HCT116 (cell line): Measurements from ENCODE around the gene RBBP6. TPM values are rescaled to one million over a fixed set of nuclear protein-coding genes. Genes with fewer than 3 reads are reported as not detected.
"Not testable (repeated sequence)": the region's sequence is repeated elsewhere in the genome, so short reads cannot be mapped to it uniquely, and the experiment has no call there.

Source experiments
- ATAC-seq: fragments of 200-7000 bp; cut with Tn5 transposase; 2 replicates; pipeline ENCODE4 v1.9.1; 2020; ENCODE audit warnings: mild to moderate bottlenecking, moderate library complexity
- BruUV-seq: library from RNA; stranded (reverse); fragments of 400-500 nt; replicated peaks from 2 replicates; lab custom pipeline; 2021; lab: Mats Ljungman, UMichigan
- CTCF ChIA-PET: fragments of 300-600 bp; sonication (Branson Sonifier 250); formaldehyde crosslinking; loops from one replicate; lab custom pipeline; 2021; ENCODE audit warnings: antibody characterized with exemption; lab: Charles Lee
- POLR2A ChIA-PET: fragments of 300-600, 350-600 bp; sonication (Branson Sonifier 250); formaldehyde crosslinking; loops from one replicate; lab custom pipeline; 2021; ENCODE audit warnings: antibody characterized with exemption; lab: Charles Lee
- RAD21 ChIA-PET, 2 experiments: fragments of 300-600 bp; sonication (Branson Sonifier 250); formaldehyde crosslinking; loops; one replicate each; lab custom pipeline; 2023; ENCODE audit warnings: low total read pairs in 2 of 2; ENCODE audit not compliant: uncharacterized antibody in 2 of 2, unreplicated experiment in 2 of 2, low non-redundant PET in 1 of 2; lab: Charles Lee
- DNase-seq: peaks from one replicate; pipeline ENCODE4 v3.0.0-alpha.2; 2010; ENCODE audit warnings: low read depth, low spot score
- H2AFZ ChIP-seq: fragments of 200-600 bp; shearing (Covaris generic), sonication (generic); 2 replicates; pipeline ENCODE4 v1.6.1; 2017; ENCODE audit warnings: low read depth, mixed run types, mixed read lengths, antibody characterized with exemption, low read length; ENCODE audit not compliant: poor library complexity, severe bottlenecking
- H3K27ac ChIP-seq: 2 replicates; pipeline ENCODE4 v1.5.1; 2012; ENCODE audit warnings: low read depth, low read length
- H3K27me3 ChIP-seq: fragments of 200-600 bp; sonication (generic); 2 replicates; pipeline ENCODE4 v1.6.1; 2016; ENCODE audit warnings: mixed run types, low read length, mixed read lengths; ENCODE audit not compliant: insufficient read depth
- H3K36me3 ChIP-seq, 2 experiments: fragments of 200-500 bp in 1 of 2; fragments of 200-600 bp in 1 of 2; sonication (Bioruptor generic) in 1 of 2; sonication (generic) in 1 of 2; 2 replicates each; pipeline versions ENCODE4 v1.5.1 to v1.6.1; 2014 to 2016; ENCODE audit warnings: low read length in 2 of 2, inconsistent platforms in 1 of 2, mixed read lengths in 1 of 2, mixed run types in 1 of 2; ENCODE audit not compliant: insufficient read depth in 2 of 2, control insufficient read depth in 1 of 2
- H3K4me1 ChIP-seq, 2 experiments: fragments of 200-600 bp in 1 of 2; sonication (generic) in 1 of 2; 2 replicates each; pipeline versions ENCODE4 v1.5.1 to v1.6.1; 2012 to 2017; ENCODE audit warnings: low read length in 2 of 2, inconsistent platforms in 1 of 2, mild to moderate bottlenecking in 1 of 2, mixed read lengths in 1 of 2, mixed run types in 1 of 2, moderate library complexity in 1 of 2; ENCODE audit not compliant: insufficient read depth in 2 of 2, control insufficient read depth in 1 of 2
- H3K4me2 ChIP-seq: fragments of 200-600 bp; sonication (generic); 2 replicates; pipeline ENCODE4 v1.6.1; 2017; ENCODE audit warnings: mixed run types, low read length, mixed read lengths
- H3K4me3 ChIP-seq, 2 experiments: fragments of 200-600 bp in 1 of 2; sonication (generic) in 1 of 2; replicated peaks in 1 of 2; 2 replicates each; pipeline ENCODE4 v1.5.1; 2011 to 2016; ENCODE audit warnings: low read length in 2 of 2, control low read depth in 1 of 2, low read depth in 1 of 2, mild to moderate bottlenecking in 1 of 2, mixed read lengths in 1 of 2, mixed run types in 1 of 2
- H3K79me2 ChIP-seq: fragments of 200-600 bp; sonication (generic); 2 replicates; pipeline ENCODE4 v1.6.1; 2017; ENCODE audit warnings: mild to moderate bottlenecking, mixed run types, low read length, moderate library complexity, mixed read lengths; ENCODE audit not compliant: insufficient read depth
- H3K9ac ChIP-seq: fragments of 200-600 bp; sonication (generic); 2 replicates; pipeline ENCODE4 v1.6.1; 2016; ENCODE audit warnings: low read length, mixed read lengths
- H3K9me2 ChIP-seq: fragments of 200-600 bp; sonication (generic), shearing (Covaris generic); 2 replicates; pipeline ENCODE4 v1.6.1; 2017; ENCODE audit warnings: mixed run types, mild to moderate bottlenecking, moderate library complexity; ENCODE audit not compliant: insufficient read depth
- H3K9me3 ChIP-seq, 2 experiments: fragments of 200-500 bp in 1 of 2; fragments of 200-600 bp in 1 of 2; sonication (Bioruptor generic) in 1 of 2; sonication (generic) in 1 of 2; 2 replicates each; pipeline ENCODE4 v1.6.1; 2014 to 2017; ENCODE audit warnings: low read length in 2 of 2, mixed read lengths in 2 of 2, inconsistent platforms in 1 of 2, low read depth in 1 of 2, mild to moderate bottlenecking in 1 of 2, mixed run types in 1 of 2, moderate library complexity in 1 of 2; ENCODE audit not compliant: control insufficient read depth in 1 of 2, insufficient read depth in 1 of 2
- H4K20me1 ChIP-seq: fragments of 200-600 bp; sonication (generic), shearing (Covaris generic); 2 replicates; pipeline ENCODE4 v1.6.1; 2017; ENCODE audit warnings: mixed run types, mild to moderate bottlenecking, moderate library complexity; ENCODE audit not compliant: insufficient read depth
- ATF3 ChIP-seq: IDR thresholded peaks from 2 replicates; pipeline ENCODE4 v1.6.1; 2012
- CBX3 ChIP-seq: IDR thresholded peaks from 2 replicates; pipeline ENCODE4 v1.6.1; 2012; ENCODE audit warnings: low read depth
- CTCF ChIP-seq, 3 experiments: fragments of 200-600 bp in 1 of 3; sonication (generic) in 1 of 3; IDR thresholded peaks in 2 of 3; conservative IDR thresholded peaks in 1 of 3; 2 replicates each; pipeline ENCODE4 v1.5.1; 2012 to 2017; ENCODE audit warnings: low read depth in 2 of 3, low read length in 2 of 3, antibody characterized with exemption in 1 of 3, borderline replicate concordance in 1 of 3, control low read depth in 1 of 3, mild to moderate bottlenecking in 1 of 3, mixed read lengths in 1 of 3, mixed run types in 1 of 3, moderate library complexity in 1 of 3; ENCODE audit not compliant: insufficient read depth in 1 of 3
- JUND ChIP-seq: IDR thresholded peaks from 2 replicates; pipeline ENCODE4 v1.6.1; 2012
- MAX ChIP-seq: IDR thresholded peaks from 2 replicates; pipeline ENCODE4 v1.6.1; 2012
- RAD21 ChIP-seq: IDR thresholded peaks from 2 replicates; pipeline ENCODE4 v1.6.1; 2012; ENCODE audit warnings: low read depth, mild to moderate bottlenecking
- SP1 ChIP-seq: IDR thresholded peaks from 2 replicates; pipeline ENCODE4 v1.6.1; 2012; ENCODE audit warnings: low read depth
- YY1 ChIP-seq: IDR thresholded peaks from 2 replicates; pipeline ENCODE4 v1.6.1; 2011; ENCODE audit warnings: low read length, low read depth, moderate library complexity, mild to moderate bottlenecking; ENCODE audit not compliant: insufficient replicate concordance; ENCODE audit errors: extremely low read depth
- ZBTB33 ChIP-seq: IDR thresholded peaks from 2 replicates; pipeline ENCODE4 v1.6.1; 2011; ENCODE audit warnings: mild to moderate bottlenecking, low read length, moderate library complexity; ENCODE audit not compliant: insufficient replicate concordance; ENCODE audit errors: extremely low read depth
- ZFX ChIP-seq: fragments of 450-650 bp; IDR thresholded peaks from 2 replicates; pipeline ENCODE4 v1.6.1; 2017
- intact Hi-C: fragments of 100-400 bp; cut with micrococcal nuclease; formaldehyde crosslinking; loops from 2 replicates; pipeline ENCODE4 v1.10.0; 2022
- total RNA-seq: library from RNA; stranded (reverse); gene quantifications from one replicate; pipeline ENCODE4 v1.2.1, GENCODE V29; 2021; ENCODE audit not compliant: unreplicated experiment

The RBBP6 gene
- total RNA-seq, 1 experiment from 2014 or later: 52.4 TPM

- TF ChIP-seq ZBTB33 (no peak), SP1 (no peak), YY1 (no peak), CBX3 (no peak), ZFX (no peak)
Measured at GRCh38 chr16:24611310-24611709, 71.9 kb downstream of the RBBP6 start (continued).

GRCh38 chr16:24612656-24613055 lies 73.3 kb downstream of the RBBP6 start:
- H3K36me3 ChIP-seq: no peaks in the 10 kb centered on the region
- CTCF ChIA-PET: no interaction called here
- POLR2A ChIA-PET: no interaction called here
- no peak overlapping the region for H3K27ac ChIP-seq
- BruUV-seq: no TSS peak
- no peak overlapping the region for H3K4me2 ChIP-seq
- no peaks in the 10 kb centered on the region for H3K9me3 ChIP-seq
- no peak overlapping the region for H3K9ac ChIP-seq
- DNase-seq (no peak), ATAC-seq (no peak)
- no peaks in the 10 kb centered on the region for H3K79me2 ChIP-seq
- RAD21 ChIA-PET: interaction anchor here in 1 of 2 experiments (0.6 kb wide), 1 partner anchor 57 kb away, joined by 4 read pairs; no protein-coding TSS in a partner anchor
- no peaks in the 10 kb centered on the region for H4K20me1 ChIP-seq
- H3K27me3 ChIP-seq: peaks cover 8% of the 10 kb centered on the region; the same call in 1 of the 2 replicates
- no peak overlapping the region for H2AFZ ChIP-seq
- TF ChIP-seq JUND (no peak), SP1 (no peak), CTCF (IDR thresholded peaks at IDR 0.05 in 2 of 3, conservative IDR thresholded peaks at IDR 0.05 in 1 of 3; ENCODE audit: borderline replicate concordance in 1 of 3, insufficient read depth in 1 of 3, low read depth in 2 of 3, low read length in 2 of 3) (no peak), ATF3 (no peak), MAX (no peak), RAD21 (no peak)
- no peaks in the 10 kb centered on the region for H3K9me2 ChIP-seq
- H3K4me3 ChIP-seq: no peak overlapping the region
- intact Hi-C loops: no loop called here
- H3K4me1 ChIP-seq: no peaks in the 10 kb centered on the region

GRCh38 chr16:24613267-24613666 lies 73.9 kb downstream of the RBBP6 start:
- ATAC-seq, DNase-seq, CTCF ChIA-PET: not testable (repeated sequence)

More at GRCh38 chr16:24613267-24613666, 73.9 kb downstream of the RBBP6 start:
- H3K4me1 ChIP-seq, H3K27me3 ChIP-seq, POLR2A ChIA-PET, H3K27ac ChIP-seq, BruUV-seq, H3K4me3 ChIP-seq, intact Hi-C loops, H3K4me2 ChIP-seq, H3K9me3 ChIP-seq, H3K79me2 ChIP-seq, H4K20me1 ChIP-seq, H3K9ac ChIP-seq, H3K36me3 ChIP-seq, RAD21 ChIA-PET, H2AFZ ChIP-seq, H3K9me2 ChIP-seq: not testable (repeated sequence)
